Tibial artery (tissue), 4 donors: ENCODE measurements around the gene EGFLAM.

ENCODE experiments used
- DNase-seq, 2 donors: peaks; one replicate each; pipeline ENCODE4 v3.0.0-alpha.2; 2019
- H3K27ac ChIP-seq, 2 donors: fragments of 200-600 bp; sonication (generic) in 1 of 2; 1 replicate in 1 of 2; 2 replicates in 1 of 2; pipeline ENCODE4 v1.5.1; 2018 to 2019; ENCODE audit warnings: mild to moderate bottlenecking in 1 of 2
- H3K27me3 ChIP-seq, 2 donors: fragments of 200-600 bp; sonication (generic) in 1 of 2; one replicate each; pipeline versions ENCODE4 v1.5.1 to v1.6.0; 2016 to 2019
- H3K36me3 ChIP-seq, 3 donors: fragments of 200-600 bp; sonication (generic) in 2 of 3; one replicate each; pipeline ENCODE4 v1.5.1; 2016 to 2019; ENCODE audit warnings: mild to moderate bottlenecking in 2 of 3
- H3K4me1 ChIP-seq, 4 donors: fragments of 200-600 bp; sonication (generic) in 2 of 4; 1 replicate in 3 of 4; 2 replicates in 1 of 4; pipeline ENCODE4 v1.5.1; 2016 to 2019
- H3K4me3 ChIP-seq, 2 donors: fragments of 200-600 bp; sonication (generic) in 1 of 2; 1 replicate in 1 of 2; 2 replicates in 1 of 2; pipeline ENCODE4 v1.5.1; 2018 to 2019; ENCODE audit warnings: mild to moderate bottlenecking in 2 of 2
- H3K9me3 ChIP-seq, 3 donors: fragments of 200-600 bp; sonication (generic) in 1 of 3; one replicate each; pipeline ENCODE4 v1.5.1; 2016 to 2019
- CTCF ChIP-seq, 2 experiments: fragments of 200-600 bp in 1 of 2; fragments of 450-650 bp in 1 of 2; IDR thresholded peaks; one replicate each; pipeline ENCODE4 v1.5.1; 2017 to 2019; ENCODE audit warnings: antibody characterized with exemption in 2 of 2, mild to moderate bottlenecking in 1 of 2, moderate library complexity in 1 of 2
- intact Hi-C: fragments of 100-400 bp; cut with DNase I; formaldehyde crosslinking; loops from one replicate; pipeline ENCODE4 v1.15.0; 2023; ENCODE audit warnings: low total_unique reads

EGFLAM gene

DNA sequence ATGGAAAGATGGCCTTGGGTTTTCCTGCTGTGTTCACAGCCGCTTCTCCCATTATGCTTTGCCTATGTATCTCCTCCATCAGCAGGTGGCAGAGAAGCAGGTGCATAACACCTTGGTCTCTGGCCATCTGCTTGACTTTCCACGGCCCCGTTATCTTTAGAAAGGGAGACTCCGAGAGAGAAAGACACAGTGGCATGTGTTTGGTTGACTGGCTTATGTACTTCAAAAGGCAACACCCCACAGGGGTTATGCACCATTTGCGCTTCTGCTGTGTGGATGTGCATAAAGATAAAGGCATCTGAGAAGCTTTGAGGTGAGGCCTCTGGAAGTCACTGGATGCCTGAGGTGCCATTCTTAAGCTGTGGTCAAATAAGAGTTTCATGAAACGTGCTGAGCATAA, 138.4 kb downstream of the EGFLAM start:
- no peak overlapping the region for H3K4me3 ChIP-seq
- no peaks in the 10 kb centered on the region for H3K27me3 ChIP-seq
- no peaks in the 10 kb centered on the region for H3K4me1 ChIP-seq
- no peaks in the 10 kb centered on the region for H3K9me3 ChIP-seq
- intact Hi-C loops = no loop called here
- DNase-seq = no peak
- H3K36me3 ChIP-seq = no peaks in the 10 kb centered on the region
- no peak overlapping the region for H3K27ac ChIP-seq
- TF ChIP-seq CTCF (IDR thresholded peaks at IDR 0.05) = no peak

GRCh38 chr5:38400365-38400764, 142.0 kb downstream of the EGFLAM start:
- Histone ChIP-seq H3K4me3 (no peak overlapping the region), H3K4me1 (no peaks in the 10 kb centered on the region), H3K27ac (no peak overlapping the region), H3K9me3 (no peaks in the 10 kb centered on the region), H3K27me3 (no peaks in the 10 kb centered on the region), H3K36me3 (no peaks in the 10 kb centered on the region)
- intact Hi-C loops = no loop called here
- no peak for DNase-seq
- no peak for TF ChIP-seq CTCF (IDR thresholded peaks at IDR 0.05)

GRCh38 chr5:38401145-38401544, 142.8 kb downstream of the EGFLAM start:
- H3K9me3 ChIP-seq = no peaks in the 10 kb centered on the region

GRCh38 chr5:38403406-38403805, 145.0 kb downstream of the EGFLAM start:
- no peaks in the 10 kb centered on the region for H3K9me3 ChIP-seq
- H3K4me1 ChIP-seq = no peaks in the 10 kb centered on the region
- no peak for DNase-seq
- H3K27me3 ChIP-seq = no peaks in the 10 kb centered on the region
- no peak for TF ChIP-seq CTCF (IDR thresholded peaks at IDR 0.05)
- intact Hi-C loops = no loop called here
- H3K27ac ChIP-seq = no peak overlapping the region
- H3K4me3 ChIP-seq = no peak overlapping the region
- no peaks in the 10 kb centered on the region for H3K36me3 ChIP-seq

More at GRCh38 chr5:38401145-38401544, 142.8 kb downstream of the EGFLAM start:
- intact Hi-C loops = no loop called here
- no peaks in the 10 kb centered on the region for H3K27me3 ChIP-seq
- no peak for DNase-seq
- no peak overlapping the region for H3K27ac ChIP-seq
- no peak overlapping the region for H3K4me3 ChIP-seq
- H3K36me3 ChIP-seq = no peaks in the 10 kb centered on the region
- no peaks in the 10 kb centered on the region for H3K4me1 ChIP-seq
- no peak for TF ChIP-seq CTCF (IDR thresholded peaks at IDR 0.05)

GRCh38 chr5:38403877-38404635, 145.7 kb downstream of the EGFLAM start:
- no peaks in the 10 kb centered on the region for H3K4me1 ChIP-seq
- no peak overlapping the region for H3K27ac ChIP-seq
- H3K9me3 ChIP-seq = no peaks in the 10 kb centered on the region
- TF ChIP-seq CTCF (IDR thresholded peaks at IDR 0.05) = no peak
- H3K27me3 ChIP-seq = no peaks in the 10 kb centered on the region
- no peak for DNase-seq
- intact Hi-C loops = no loop called here
- H3K36me3 ChIP-seq = no peaks in the 10 kb centered on the region
- no peak overlapping the region for H3K4me3 ChIP-seq
